Heart left ventricle (tissue), 16 donors: Measurements from ENCODE around the gene TBCD. TPM values are rescaled to one million over a fixed set of nuclear protein-coding genes. Genes with fewer than 3 reads are reported as not detected.
"Not testable (repeated sequence)": the region's sequence is repeated elsewhere in the genome, so short reads cannot be mapped to it uniquely, and the experiment has no call there.

ENCODE experiments used
- ATAC-seq, 4 donors: fragments of 200-7000 bp; cut with Tn5 transposase; one replicate each; pipeline ENCODE4 v1.9.1; 2020 to 2022; ENCODE audit warnings: moderate library complexity in 4 of 4, mild to moderate bottlenecking in 3 of 4, moderate number of reproducible peaks in 1 of 4
- DNase-seq, 5 donors: peaks; one replicate each; pipeline ENCODE4 v3.0.0-alpha.2; 2020
- H3K27ac ChIP-seq, 12 donors: fragments of 200-600 bp; sonication (generic) in 4 of 12; one replicate each; pipeline versions ENCODE4 v1.5.0 to v1.8.0; 2016 to 2022; ENCODE audit warnings: mild to moderate bottlenecking in 2 of 12
- H3K27me3 ChIP-seq, 9 donors: fragments of 200-600 bp; sonication (generic) in 2 of 9; one replicate each; pipeline versions ENCODE4 v1.5.1 to v1.8.0; 2016 to 2022; ENCODE audit warnings: mild to moderate bottlenecking in 3 of 9
- H3K36me3 ChIP-seq, 9 donors: fragments of 200-600 bp; sonication (generic) in 2 of 9; one replicate each; pipeline versions ENCODE4 v1.5.0 to v1.8.0; 2018 to 2022; ENCODE audit warnings: mild to moderate bottlenecking in 2 of 9
- H3K4me1 ChIP-seq, 12 donors: fragments of 200-600 bp; sonication (generic) in 4 of 12; one replicate each; pipeline versions ENCODE4 v1.5.0 to v1.8.0; 2016 to 2022; ENCODE audit warnings: mild to moderate bottlenecking in 3 of 12
- H3K4me3 ChIP-seq, 12 donors: fragments of 200-600 bp; sonication (generic) in 4 of 12; one replicate each; pipeline versions ENCODE4 v1.5.0 to v1.8.0; 2017 to 2022; ENCODE audit warnings: mild to moderate bottlenecking in 9 of 12, moderate library complexity in 4 of 12
- H3K9me3 ChIP-seq, 12 donors: fragments of 200-600 bp; sonication (generic) in 4 of 12; one replicate each; pipeline versions ENCODE4 v1.5.0 to v1.8.0; 2016 to 2022; ENCODE audit warnings: mild to moderate bottlenecking in 1 of 12
- POLR2A ChIP-seq, 2 donors: fragments of 450-650 bp; IDR thresholded peaks; one replicate each; pipeline ENCODE4 v1.6.1; 2017; ENCODE audit warnings: antibody characterized with exemption in 2 of 2, mild to moderate bottlenecking in 2 of 2, moderate library complexity in 2 of 2
- WGBS, 4 donors: extraction: QIAGEN DNeasy Blood & Tissue Kit in 2 of 4; methylation state at CpG; one replicate each; pipeline versions ENCODE4 v1.1.5 to v1.1.7; 2013 to 2018; 5-methylcytosine and 5-hydroxymethylcytosine counted together
- intact Hi-C, 10 donors: fragments of 100-400 bp; cut with DNase I; formaldehyde crosslinking; loops; one replicate each; pipeline versions ENCODE4 v1.11.1 to v1.14.2; 2022
- polyA plus RNA-seq, 2 donors: library from polyadenylated mRNA; stranded (reverse); fragments of 200-250 nt; gene quantifications; one replicate each; pipeline ENCODE4 v1.2.3, GENCODE V29; 2013
- total RNA-seq, 9 donors: library from RNA; depleted of rRNA in 2 of 9; stranded (reverse); fragments of >200 nt in 2 of 9; fragmentation: NEBNext Ultra II Directional in 3 of 9; extraction: Animal tissue kit (Norgen Biotek cat#: 25700) in 3 of 9; gene quantifications; one replicate each; pipeline versions ENCODE4 v1.1.0 to v1.2.4, GENCODE V29; 2016 to 2023
- TF ChIP-seq, protein P1 (sequence below), 12 donors: fragments of 200-600 bp; sonication (generic) in 4 of 12; IDR thresholded peaks; one replicate each; pipeline versions ENCODE4 v1.5.0 to v1.8.0; 2018 to 2022; ENCODE audit warnings: antibody characterized with exemption in 12 of 12, mild to moderate bottlenecking in 5 of 12
- donor health status: ischemic (EF 13 %, LVEDD 7.1; RV severe dilation, severe dysfunction).
- donor health status: healthy with polysubstance abuse.
- donor health status: DM: no; HTN: yes; CAD: no.
- donor health status: DM: no; HTN: no; CAD: no.
- donor health status: ischemic (EF 25% LVEDD 6.9; RV normal size, moderate dysfunction).
- donor health status: ischemic (EF 25% LVEDD 5.7; RV mildly dilated, moderate dysfunction).
- donor health status: healthy.
- donor health status: DM: yes; HTN: yes; CAD: no.
- donor health status: ischemic (EF 35%, LVEDD 5.7; RV mildly dilated, moderate dysfunction).
- donor health status: nonischemic (EF 11% LVEDD 7.7; RV severe dilation, severe dysfunction).
- donor health status: DM: yes; HTN: yes; CAD: no.
- donor health status: PGD.
- donor health status: ischemic (EF 29% LVEDD 5.4; RV normal size, mild dysfunction).
- donor health status: nonischemic (EF 23%, LVEDD 6.1; RV moderate dilation, normal function).

Gene TBCD
- total and polyA plus RNA-seq, 11 donors: 36.9 to 98.4 (median 58.5) TPM

DNA sequence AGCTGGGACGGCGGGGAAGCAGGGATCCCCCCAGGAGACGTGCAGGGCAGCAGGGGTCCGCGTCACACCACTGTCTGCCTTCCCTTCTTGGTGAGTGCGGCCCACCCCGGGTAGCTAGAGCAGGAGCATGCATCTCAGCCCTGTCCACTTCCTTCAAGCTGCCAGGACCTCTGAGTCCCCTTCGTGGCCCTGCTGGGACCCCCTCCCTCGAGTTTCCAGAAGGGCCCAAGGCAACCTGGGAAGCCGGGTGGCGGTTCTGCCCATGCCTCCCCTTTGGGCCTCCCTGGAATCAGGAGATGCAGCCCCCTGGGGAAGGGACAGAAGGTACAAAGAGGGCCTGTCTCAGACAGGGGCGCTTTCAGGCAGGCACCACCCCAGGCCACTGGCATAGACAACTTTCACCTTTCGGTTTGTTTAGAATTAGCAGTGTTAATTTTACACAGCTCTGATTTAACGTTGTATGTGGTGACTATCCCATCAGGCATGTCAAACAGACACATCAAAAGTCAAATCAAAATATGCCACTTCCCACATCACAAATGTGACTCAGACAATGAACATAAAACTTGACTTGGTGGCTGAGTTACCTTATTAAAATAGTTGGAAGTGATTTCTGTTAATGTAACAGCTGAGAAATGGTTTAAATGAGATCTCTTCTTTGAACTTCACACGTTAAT is 233.0 kb downstream of the TBCD start:
- no peak overlapping the region for H3K4me3 ChIP-seq
- H3K9me3 ChIP-seq: no peaks in the 10 kb centered on the region
- ATAC-seq: no peak
- peaks cover 0 to 18% (median 0%) of the 10 kb centered on the region in 12 donors for H3K4me1 ChIP-seq
- WGBS, 4 donors: 88 to 94% (median 94%) methylated on average over 13 to 15 of the region's 15 CpGs
- no peak for DNase-seq
- intact Hi-C loops: no loop called here
- no peak overlapping the region for H3K27ac ChIP-seq
- no peaks in the 10 kb centered on the region for H3K36me3 ChIP-seq
- no peak for TF ChIP-seq POLR2A (IDR thresholded peaks at IDR 0.05)
- TF ChIP-seq, protein P1, sequence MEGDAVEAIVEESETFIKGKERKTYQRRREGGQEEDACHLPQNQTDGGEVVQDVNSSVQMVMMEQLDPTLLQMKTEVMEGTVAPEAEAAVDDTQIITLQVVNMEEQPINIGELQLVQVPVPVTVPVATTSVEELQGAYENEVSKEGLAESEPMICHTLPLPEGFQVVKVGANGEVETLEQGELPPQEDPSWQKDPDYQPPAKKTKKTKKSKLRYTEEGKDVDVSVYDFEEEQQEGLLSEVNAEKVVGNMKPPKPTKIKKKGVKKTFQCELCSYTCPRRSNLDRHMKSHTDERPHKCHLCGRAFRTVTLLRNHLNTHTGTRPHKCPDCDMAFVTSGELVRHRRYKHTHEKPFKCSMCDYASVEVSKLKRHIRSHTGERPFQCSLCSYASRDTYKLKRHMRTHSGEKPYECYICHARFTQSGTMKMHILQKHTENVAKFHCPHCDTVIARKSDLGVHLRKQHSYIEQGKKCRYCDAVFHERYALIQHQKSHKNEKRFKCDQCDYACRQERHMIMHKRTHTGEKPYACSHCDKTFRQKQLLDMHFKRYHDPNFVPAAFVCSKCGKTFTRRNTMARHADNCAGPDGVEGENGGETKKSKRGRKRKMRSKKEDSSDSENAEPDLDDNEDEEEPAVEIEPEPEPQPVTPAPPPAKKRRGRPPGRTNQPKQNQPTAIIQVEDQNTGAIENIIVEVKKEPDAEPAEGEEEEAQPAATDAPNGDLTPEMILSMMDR (IDR thresholded peaks at IDR 0.05): no peak
- no peaks in the 10 kb centered on the region for H3K27me3 ChIP-seq

- 94 to 96% (median 96%) methylated on average over 11 of the region's 11 CpGs for WGBS, 4 donors
- no peak for TF ChIP-seq POLR2A (IDR thresholded peaks at IDR 0.05)
- TF ChIP-seq, protein P1 (IDR thresholded peaks at IDR 0.05): no peak
Observed at GRCh38 chr17:82985428-82985805, 233.6 kb downstream of the TBCD start.

DNA sequence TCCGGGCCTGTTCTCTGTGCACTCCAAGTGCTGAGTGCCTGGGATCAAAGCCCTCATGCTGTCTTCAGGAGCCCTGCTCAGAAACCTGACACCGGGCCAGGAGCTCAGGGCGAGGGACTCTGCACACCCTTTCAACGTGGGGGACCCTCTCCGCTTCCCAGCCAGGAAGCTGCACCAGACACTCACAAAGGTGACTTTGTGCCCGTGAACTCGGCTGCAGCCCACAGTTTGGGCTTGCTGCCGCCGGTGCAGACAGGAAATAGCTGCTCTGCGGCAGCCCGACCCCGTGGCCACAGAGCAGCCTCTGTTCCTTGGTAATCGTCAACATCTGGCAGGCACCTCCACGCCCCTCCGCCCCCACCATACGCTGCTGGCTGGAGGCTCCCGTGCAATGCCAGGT is 234.1 kb downstream of the TBCD start:
- H3K4me1 ChIP-seq: peaks cover 0 to 15% (median 0%) of the 10 kb centered on the region in 12 donors
- WGBS, 4 donors: 34 to 44% (median 41%) methylated on average over 8 to 17 of the region's 17 CpGs
- H3K9me3 ChIP-seq: no peaks in the 10 kb centered on the region
- peak overlapping the region in 1 of 12 donors; percentile 28 for H3K4me3 ChIP-seq
- DNase-seq (peak in 1 of 5 donors; percentile 20), ATAC-seq (peak in 2 of 4 donors; percentile 20 to 29)
- no peak overlapping the region for H3K27ac ChIP-seq
- intact Hi-C loops: no loop called here
- no peaks in the 10 kb centered on the region for H3K36me3 ChIP-seq
- TF ChIP-seq, protein P1 (IDR thresholded peaks at IDR 0.05): no peak
- no peak for TF ChIP-seq POLR2A (IDR thresholded peaks at IDR 0.05)
- no peaks in the 10 kb centered on the region for H3K27me3 ChIP-seq

More at GRCh38 chr17:82985428-82985805, 233.6 kb downstream of the TBCD start:
- ATAC-seq (no peak), DNase-seq (no peak)
- intact Hi-C loops: no loop called here
- Histone ChIP-seq H3K4me1 (peaks cover 0 to 15% (median 0%) of the 10 kb centered on the region in 12 donors), H3K27ac (no peak overlapping the region), H3K4me3 (no peak overlapping the region), H3K9me3 (no peaks in the 10 kb centered on the region), H3K27me3 (no peaks in the 10 kb centered on the region), H3K36me3 (no peaks in the 10 kb centered on the region)

GRCh38 chr17:82989051-82989450 is 237.2 kb downstream of the TBCD start:
- H3K27ac ChIP-seq, H3K27me3 ChIP-seq, intact Hi-C loops, DNase-seq, ATAC-seq, H3K4me3 ChIP-seq, H3K36me3 ChIP-seq: not testable (repeated sequence)
- Histone ChIP-seq H3K9me3 (peaks cover 0 to 24% (median 15%) of the 10 kb centered on the region in 12 donors), H3K4me1 (peaks cover 0 to 15% (median 0%) of the 10 kb centered on the region in 12 donors)
- WGBS, 4 donors: 88 to 97% (median 92%) methylated on average over 3 of the region's 3 CpGs
